Fibroblast of lung (primary cell): ENCODE measurements around the gene TBC1D10B. TPM values are rescaled to one million over a fixed set of nuclear protein-coding genes. Genes with fewer than 3 reads are reported as not detected.

Source experiments
- DNase-seq, 2 donors: peaks; one replicate each; pipeline versions ENCODE4 v3.0.0 to v3.0.0-alpha.2; 2010; ENCODE audit warnings: low read depth in 2 of 2
- H2AFZ ChIP-seq: 2 replicates; pipeline ENCODE4 v1.5.1; 2012; ENCODE audit warnings: low read length, control low read depth, inconsistent platforms
- H3K27ac ChIP-seq: 2 replicates; pipeline ENCODE4 v1.5.1; 2011; ENCODE audit warnings: low read length, control low read depth; ENCODE audit not compliant: insufficient read depth
- H3K27me3 ChIP-seq: 2 replicates; pipeline ENCODE4 v1.5.1; 2011; ENCODE audit warnings: mild to moderate bottlenecking, low read length; ENCODE audit not compliant: control insufficient read depth, insufficient read depth
- H3K36me3 ChIP-seq: 2 replicates; pipeline ENCODE4 v1.5.1; 2011; ENCODE audit warnings: low read length; ENCODE audit not compliant: control insufficient read depth, insufficient read depth
- H3K4me1 ChIP-seq: 2 replicates; pipeline ENCODE4 v1.5.1; 2011; ENCODE audit warnings: low read length; ENCODE audit not compliant: control insufficient read depth, insufficient read depth; ENCODE audit errors: extremely low read depth
- H3K4me2 ChIP-seq: 2 replicates; pipeline ENCODE4 v1.5.1; 2011; ENCODE audit warnings: low read length, control low read depth; ENCODE audit not compliant: insufficient read depth; ENCODE audit errors: extremely low read depth
- H3K4me3 ChIP-seq, 4 experiments: fragments of 200-600 bp in 1 of 4; sonication (generic) in 1 of 4; replicated peaks in 1 of 4; 2 replicates each; pipeline ENCODE4 v1.5.1; 2011 to 2016; ENCODE audit warnings: low read length in 4 of 4, low read depth in 3 of 4, mild to moderate bottlenecking in 3 of 4, control low read depth in 2 of 4, inconsistent platforms in 1 of 4, mixed read lengths in 1 of 4; ENCODE audit not compliant: insufficient read depth in 1 of 4; ENCODE audit errors: control extremely low read depth in 1 of 4
- H3K79me2 ChIP-seq: 2 replicates; pipeline ENCODE4 v1.5.1; 2012; ENCODE audit warnings: mild to moderate bottlenecking, low read length, inconsistent platforms; ENCODE audit not compliant: control insufficient read depth, insufficient read depth
- H3K9ac ChIP-seq: 2 replicates; pipeline ENCODE4 v1.5.1; 2011; ENCODE audit warnings: mild to moderate bottlenecking, low read length, control low read depth; ENCODE audit not compliant: insufficient read depth
- H3K9me3 ChIP-seq: 2 replicates; pipeline ENCODE4 v1.5.1; 2012; ENCODE audit warnings: low read depth, low read length; ENCODE audit not compliant: control insufficient read depth, insufficient read depth
- H4K20me1 ChIP-seq: 2 replicates; pipeline ENCODE4 v1.5.1; 2011; ENCODE audit warnings: low read length; ENCODE audit not compliant: control insufficient read depth, insufficient read depth; ENCODE audit errors: extremely low read depth
- EZH2 ChIP-seq: IDR thresholded peaks from 2 replicates; pipeline ENCODE4 v1.5.1; 2012; ENCODE audit warnings: low read length, control low read depth, mild to moderate bottlenecking; ENCODE audit errors: missing control alignments
- polyA minus RNA-seq: library from RNA; depleted of rRNA, polyadenylated mRNA; stranded (reverse); fragments of >200 nt; gene quantifications from 2 replicates; pipeline ENCODE4 v1.2.3, GENCODE V29; 2011; ENCODE audit warnings: low replicate concordance
- polyA plus RNA-seq, 2 donors: library from polyadenylated mRNA; depleted of rRNA in 1 of 2; stranded (reverse) in 1 of 2; unstranded in 1 of 2; fragments of >200 nt; gene quantifications; 2 replicates each; pipeline ENCODE4 v1.2.1, GENCODE V29; 2011 to 2012; ENCODE audit warnings: missing spikeins in 1 of 2
- total RNA-seq: library from RNA; depleted of rRNA; stranded (reverse); fragments of >200 nt; gene quantifications from 2 replicates; pipeline ENCODE4 v1.2.1, GENCODE V29; 2014
- TF ChIP-seq, protein P1 (sequence below), 2 donors: IDR thresholded peaks in 1 of 2; conservative IDR thresholded peaks in 1 of 2; 1 replicate in 1 of 2; 2 replicates in 1 of 2; pipeline ENCODE4 v1.5.1; 2011 to 2012; ENCODE audit warnings: low read length in 2 of 2, control low read depth in 1 of 2, inconsistent platforms in 1 of 2, low read depth in 1 of 2, mild to moderate bottlenecking in 1 of 2

TBC1D10B gene, protein sequence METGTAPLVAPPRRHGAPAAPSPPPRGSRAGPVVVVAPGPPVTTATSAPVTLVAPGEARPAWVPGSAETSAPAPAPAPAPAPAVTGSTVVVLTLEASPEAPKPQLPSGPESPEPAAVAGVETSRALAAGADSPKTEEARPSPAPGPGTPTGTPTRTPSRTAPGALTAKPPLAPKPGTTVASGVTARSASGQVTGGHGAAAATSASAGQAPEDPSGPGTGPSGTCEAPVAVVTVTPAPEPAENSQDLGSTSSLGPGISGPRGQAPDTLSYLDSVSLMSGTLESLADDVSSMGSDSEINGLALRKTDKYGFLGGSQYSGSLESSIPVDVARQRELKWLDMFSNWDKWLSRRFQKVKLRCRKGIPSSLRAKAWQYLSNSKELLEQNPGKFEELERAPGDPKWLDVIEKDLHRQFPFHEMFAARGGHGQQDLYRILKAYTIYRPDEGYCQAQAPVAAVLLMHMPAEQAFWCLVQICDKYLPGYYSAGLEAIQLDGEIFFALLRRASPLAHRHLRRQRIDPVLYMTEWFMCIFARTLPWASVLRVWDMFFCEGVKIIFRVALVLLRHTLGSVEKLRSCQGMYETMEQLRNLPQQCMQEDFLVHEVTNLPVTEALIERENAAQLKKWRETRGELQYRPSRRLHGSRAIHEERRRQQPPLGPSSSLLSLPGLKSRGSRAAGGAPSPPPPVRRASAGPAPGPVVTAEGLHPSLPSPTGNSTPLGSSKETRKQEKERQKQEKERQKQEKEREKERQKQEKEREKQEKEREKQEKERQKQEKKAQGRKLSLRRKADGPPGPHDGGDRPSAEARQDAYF
- total RNA-seq (22.1 and 29.6 TPM in 2 replicates), polyA plus RNA-seq (14.8 and 22.1 TPM in 2 replicates), polyA minus RNA-seq (65.2 and 104 TPM in 2 replicates)
- polyA plus RNA-seq (2012), result 27.7 and 39.0 TPM in 2 replicates

DNA sequence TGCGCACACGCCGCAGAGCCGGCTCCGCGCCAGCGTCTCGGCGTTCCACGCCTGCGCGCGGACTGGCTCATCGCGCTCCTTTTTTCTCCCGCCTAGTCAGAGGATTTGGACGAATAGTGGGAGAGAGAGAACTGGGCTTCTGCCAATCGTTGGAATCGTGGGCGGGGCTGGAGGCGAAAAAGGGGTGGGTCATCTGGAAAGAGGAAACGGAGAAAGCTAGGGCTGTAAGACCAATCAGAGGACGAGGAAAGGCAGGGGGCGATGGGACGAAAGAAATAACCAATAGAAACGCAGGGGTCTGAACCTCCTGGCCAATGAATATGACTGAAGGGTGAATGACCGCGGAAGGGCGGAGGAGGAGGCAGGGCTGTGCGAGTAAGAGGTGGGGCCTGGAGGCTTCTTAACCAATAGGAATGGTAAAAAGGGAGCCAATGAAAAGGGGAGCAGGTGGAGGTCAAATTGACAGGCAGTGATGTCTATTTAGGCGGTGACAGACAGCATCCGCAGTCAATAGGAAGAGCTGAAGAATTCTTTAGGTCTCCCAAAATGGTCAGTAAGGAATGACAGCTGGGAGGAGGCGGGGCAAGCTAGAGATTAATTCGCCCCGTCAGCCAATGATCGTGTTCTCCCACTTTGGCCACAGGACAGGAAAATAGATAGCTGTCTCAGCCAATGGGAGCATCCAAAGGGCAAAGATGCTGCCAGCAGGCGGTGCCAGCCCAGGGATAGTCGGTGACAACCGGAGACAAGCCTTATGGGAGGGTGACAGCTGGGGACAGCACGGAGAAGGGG lies at the start of gene TBC1D10B:
TBC1D10B (minus strand) TSS at position 39 of the 792 bp plus-strand sequence. CDS start 311 bp downstream, outside the sequence.
- peak; percentile 100 for DNase-seq
- Histone ChIP-seq H3K4me2 (peak within 1 kb of the TSS; percentile 94), H3K27ac (peak within 1 kb of the TSS; percentile 48), H2AFZ (peak within 1 kb of the TSS; percentile 32), H3K4me1 (peaks cover 4% of the 10 kb centered on the region), H3K79me2 (peaks cover 43% of the 10 kb centered on the region), H3K4me3 (peak within 1 kb of the TSS; percentile 84 to 92 (median 88)), H3K36me3 (no peaks in the 10 kb centered on the region), H3K9me3 (no peaks in the 10 kb centered on the region), H3K27me3 (no peaks in the 10 kb centered on the region), H4K20me1 (no peaks in the 10 kb centered on the region), H3K9ac (peak within 1 kb of the TSS; percentile 68)
- TF ChIP-seq, protein P1, sequence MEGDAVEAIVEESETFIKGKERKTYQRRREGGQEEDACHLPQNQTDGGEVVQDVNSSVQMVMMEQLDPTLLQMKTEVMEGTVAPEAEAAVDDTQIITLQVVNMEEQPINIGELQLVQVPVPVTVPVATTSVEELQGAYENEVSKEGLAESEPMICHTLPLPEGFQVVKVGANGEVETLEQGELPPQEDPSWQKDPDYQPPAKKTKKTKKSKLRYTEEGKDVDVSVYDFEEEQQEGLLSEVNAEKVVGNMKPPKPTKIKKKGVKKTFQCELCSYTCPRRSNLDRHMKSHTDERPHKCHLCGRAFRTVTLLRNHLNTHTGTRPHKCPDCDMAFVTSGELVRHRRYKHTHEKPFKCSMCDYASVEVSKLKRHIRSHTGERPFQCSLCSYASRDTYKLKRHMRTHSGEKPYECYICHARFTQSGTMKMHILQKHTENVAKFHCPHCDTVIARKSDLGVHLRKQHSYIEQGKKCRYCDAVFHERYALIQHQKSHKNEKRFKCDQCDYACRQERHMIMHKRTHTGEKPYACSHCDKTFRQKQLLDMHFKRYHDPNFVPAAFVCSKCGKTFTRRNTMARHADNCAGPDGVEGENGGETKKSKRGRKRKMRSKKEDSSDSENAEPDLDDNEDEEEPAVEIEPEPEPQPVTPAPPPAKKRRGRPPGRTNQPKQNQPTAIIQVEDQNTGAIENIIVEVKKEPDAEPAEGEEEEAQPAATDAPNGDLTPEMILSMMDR (conservative IDR thresholded peaks at IDR 0.05 in 1 of 2, IDR thresholded peaks at IDR 0.05 in 1 of 2; ENCODE audit: low read depth in 1 of 2, low read length in 2 of 2), result peak; percentile 8 to 27
- no peak for TF ChIP-seq EZH2

DNA sequence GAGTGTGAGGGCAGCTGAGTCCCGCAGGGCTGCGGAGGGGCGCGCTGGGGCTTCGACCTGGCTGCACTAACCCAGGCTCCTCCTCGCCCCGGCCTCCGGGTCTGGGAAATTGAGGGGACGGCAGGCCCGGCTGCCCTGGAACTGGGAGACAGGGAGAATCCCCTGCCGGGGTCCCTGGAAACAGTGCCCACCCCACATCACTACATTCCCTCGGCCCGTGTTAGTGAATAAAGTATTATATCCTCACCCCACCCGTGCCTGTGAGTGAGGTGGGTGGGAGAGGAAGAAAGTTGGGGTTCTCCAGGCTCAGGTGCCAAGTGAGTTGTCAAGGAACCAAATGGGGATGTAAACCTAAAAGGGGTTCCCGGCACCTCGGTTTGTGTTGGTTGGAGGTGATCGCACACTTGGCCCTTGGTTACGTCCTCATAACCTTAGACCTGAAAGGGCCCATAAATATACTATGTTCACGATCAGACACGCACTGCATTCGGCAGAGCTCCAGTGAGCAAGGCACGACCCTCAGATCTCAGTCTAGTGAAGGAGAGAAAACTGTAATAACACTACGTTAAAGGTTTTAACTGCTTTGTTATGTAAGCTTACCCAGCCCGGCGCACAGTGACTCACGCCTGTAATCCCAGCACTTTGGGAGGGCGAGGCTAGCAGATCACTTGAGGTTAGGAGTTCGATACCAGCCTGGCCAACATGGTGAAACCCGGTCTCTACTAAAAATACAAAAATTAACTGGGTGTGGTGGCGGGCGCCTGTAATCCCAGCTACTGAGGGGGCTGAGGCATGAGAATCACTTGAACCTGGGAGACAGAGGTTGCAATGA lies 48.3 kb upstream of the TBC1D10B start:
- H3K79me2 ChIP-seq, result no peaks in the 10 kb centered on the region
- H3K9ac ChIP-seq, result no peak overlapping the region
- H3K4me3 ChIP-seq, result peak overlapping the region in 3 of 4 experiments; percentile 51 to 59 (median 57)
- no peak overlapping the region for H3K27ac ChIP-seq
- peak overlapping the region; percentile 82 for H2AFZ ChIP-seq
- peak overlapping the region; percentile 51 for H3K4me2 ChIP-seq
- no peak for TF ChIP-seq EZH2
- TF ChIP-seq, protein P1 (conservative IDR thresholded peaks at IDR 0.05 in 1 of 2, IDR thresholded peaks at IDR 0.05 in 1 of 2; ENCODE audit: low read depth in 1 of 2, low read length in 2 of 2), result no peak
- no peaks in the 10 kb centered on the region for H3K4me1 ChIP-seq
- no peaks in the 10 kb centered on the region for H4K20me1 ChIP-seq
- no peaks in the 10 kb centered on the region for H3K9me3 ChIP-seq
- peaks cover 2% of the 10 kb centered on the region for H3K36me3 ChIP-seq
- DNase-seq, result no peak
- H3K27me3 ChIP-seq, result no peaks in the 10 kb centered on the region
